CD4-positive, alpha-beta T cell treated with Interleukin-21 for 1 hour (primary cell): ENCODE measurements around the gene CMTM2.
"Not testable (repeated sequence)": the region's sequence is repeated elsewhere in the genome, so short reads cannot be mapped to it uniquely, and the experiment has no call there.

ENCODE experiments used
- DNase-seq: peaks from one replicate; pipeline ENCODE4 v3.0.0-alpha.2; 2020

CMTM2 gene

DNA sequence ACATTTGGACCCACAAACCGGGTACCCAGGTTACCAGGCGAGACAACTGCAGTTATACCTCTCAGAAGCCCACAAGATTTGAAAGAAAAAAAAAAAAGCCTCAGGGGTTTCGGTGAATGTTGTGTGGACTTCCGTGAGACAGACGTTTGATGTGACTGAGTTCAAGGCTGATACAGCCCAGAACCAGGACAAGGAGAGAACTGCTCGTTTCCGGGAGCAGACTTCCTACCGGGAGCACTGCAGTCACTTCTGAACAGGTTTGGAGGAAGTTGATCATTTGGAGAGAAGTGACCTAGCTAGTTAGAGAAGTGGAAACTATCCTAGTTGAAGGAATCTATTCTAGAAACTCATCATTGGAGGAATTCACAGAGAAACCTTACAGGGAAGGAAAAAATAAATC, 26.0 kb upstream of the CMTM2 start:
- peak; percentile 28 for DNase-seq

- no peak for DNase-seq
Measured at GRCh38 chr16:66554021-66554420, 25.2 kb upstream of the CMTM2 start.

DNA sequence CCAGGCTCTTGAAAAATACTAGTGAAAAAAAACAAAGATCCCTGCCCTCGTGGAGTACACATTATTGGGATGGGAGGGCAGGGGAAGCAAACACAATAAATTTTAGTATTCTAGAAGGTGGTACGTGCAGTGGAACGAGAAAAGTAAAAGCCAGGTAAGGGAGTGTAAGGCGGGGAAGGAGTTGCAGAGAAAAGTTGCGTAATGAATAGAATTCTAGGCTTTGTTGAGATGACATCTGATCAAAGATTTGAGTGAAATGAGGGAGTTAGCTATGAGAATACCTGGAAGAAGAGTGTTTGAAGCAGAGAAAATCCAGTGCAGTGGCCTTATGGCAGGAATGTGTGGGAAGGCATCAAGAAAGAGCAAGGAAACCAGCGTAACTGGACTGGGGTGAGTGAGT, 24.8 kb upstream of the CMTM2 start:
- DNase-seq, result no peak

- DNase-seq, result no peak
Measured at GRCh38 chr16:66560107-66560506, 19.2 kb upstream of the CMTM2 start.

GRCh38 chr16:66561381-66562080, 17.7 kb upstream of the CMTM2 start:
- peak; percentile 13 for DNase-seq

DNA sequence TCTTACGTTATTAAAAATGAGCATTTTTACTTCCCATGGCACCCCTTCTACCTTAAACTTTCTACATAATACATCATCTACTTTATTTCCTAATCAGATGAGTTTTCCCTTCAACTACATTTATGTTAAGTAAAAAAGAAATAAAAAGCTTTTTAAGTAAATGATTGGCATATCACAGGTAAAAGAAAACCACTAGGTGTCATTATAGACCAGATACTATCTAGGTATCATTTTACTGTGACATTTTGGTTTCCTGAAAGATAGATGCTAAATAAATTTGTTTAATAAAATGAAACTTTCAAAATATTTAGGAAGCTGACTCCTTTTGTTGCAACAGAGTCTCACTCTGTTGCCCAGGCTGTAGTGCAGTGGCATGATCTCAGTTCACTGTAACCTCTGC, 16.9 kb upstream of the CMTM2 start:
- peak; percentile 40 for DNase-seq

- no peak for DNase-seq
Measured at GRCh38 chr16:66562986-66563385, 16.3 kb upstream of the CMTM2 start.

GRCh38 chr16:66563574-66564334, 15.5 kb upstream of the CMTM2 start:
- no peak for DNase-seq

GRCh38 chr16:66566051-66566901, 13.0 kb upstream of the CMTM2 start, which contains the start of gene CMTM1:
Gene CMTM1 (plus strand): TSS chr16:66566439. CDS start chr16:66566514, 75 bp downstream.
- DNase-seq, result no peak

DNA sequence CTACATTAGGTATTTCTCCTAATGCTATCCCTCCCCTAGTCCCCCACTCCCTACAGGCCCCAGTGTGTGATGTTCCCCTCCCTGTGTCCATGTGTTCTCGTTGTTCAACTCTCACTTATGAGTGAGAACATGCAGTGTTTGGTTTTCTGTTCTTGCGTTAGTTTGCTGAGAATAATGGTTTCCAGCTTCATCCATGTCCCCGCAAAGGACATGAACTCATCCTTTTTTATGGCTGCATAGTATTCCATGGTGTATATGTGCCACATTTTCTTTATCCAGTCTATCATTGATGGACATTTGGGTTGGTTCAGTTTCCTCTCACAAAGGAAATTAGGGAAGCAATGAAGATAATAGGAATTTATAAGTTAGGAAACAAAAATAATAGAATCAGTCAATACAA, 12.0 kb upstream of the CMTM2 start:
- not testable (repeated sequence) for DNase-seq

- no peak for DNase-seq
Measured at GRCh38 chr16:66568355-66568754, 10.9 kb upstream of the CMTM2 start.

DNA sequence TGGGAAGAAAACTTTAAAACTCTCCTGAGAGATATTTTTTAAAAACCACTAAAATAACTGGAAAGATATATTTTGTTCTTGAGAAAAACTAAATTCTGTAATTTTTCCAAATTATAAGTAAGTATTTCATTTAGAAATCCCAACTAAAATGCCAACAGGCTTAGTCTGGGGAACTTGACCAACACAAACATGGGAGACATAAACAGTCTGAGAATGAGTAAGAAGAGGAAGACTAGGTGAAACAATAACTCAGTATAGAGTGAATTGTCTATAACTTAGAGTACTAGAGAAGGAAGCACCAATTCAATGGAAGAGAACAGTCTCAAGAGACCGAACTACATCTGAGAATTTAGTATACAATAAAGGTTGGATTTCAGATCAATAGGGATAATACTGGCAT, 10.1 kb upstream of the CMTM2 start:
- DNase-seq, result no peak

DNA sequence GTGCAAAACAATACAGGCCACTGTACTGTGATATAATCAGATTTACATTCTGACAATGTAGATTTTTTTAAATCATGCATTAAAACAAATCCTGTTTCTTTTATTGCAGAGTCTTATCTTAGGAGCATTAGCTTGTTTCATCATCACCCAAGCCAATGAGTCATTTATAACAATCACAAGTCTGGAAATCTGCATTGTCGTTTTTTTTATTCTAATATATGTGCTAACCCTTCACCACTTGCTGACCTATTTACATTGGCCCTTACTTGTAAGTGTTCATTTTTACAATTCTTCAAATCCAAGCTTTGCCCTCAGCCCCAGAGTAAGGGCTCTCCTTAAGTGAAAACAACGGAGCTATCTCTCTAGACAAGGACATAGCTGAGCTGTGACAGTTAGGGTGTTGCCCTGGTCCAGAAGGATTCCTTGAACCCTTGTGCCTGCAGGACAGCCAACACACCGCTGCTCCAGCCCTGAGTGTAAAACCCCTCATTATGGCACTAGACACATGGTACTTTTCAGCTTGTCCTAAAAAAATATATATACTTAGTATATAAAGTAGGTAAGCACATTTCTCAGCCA, 9.3 kb upstream of the CMTM2 start:
- DNase-seq, result no peak

GRCh38 chr16:66572356-66572755, 6.9 kb upstream of the CMTM2 start:
- no peak for DNase-seq

- DNase-seq, result no peak
Measured at GRCh38 chr16:66574081-66574480, 5.2 kb upstream of the CMTM2 start.

DNA sequence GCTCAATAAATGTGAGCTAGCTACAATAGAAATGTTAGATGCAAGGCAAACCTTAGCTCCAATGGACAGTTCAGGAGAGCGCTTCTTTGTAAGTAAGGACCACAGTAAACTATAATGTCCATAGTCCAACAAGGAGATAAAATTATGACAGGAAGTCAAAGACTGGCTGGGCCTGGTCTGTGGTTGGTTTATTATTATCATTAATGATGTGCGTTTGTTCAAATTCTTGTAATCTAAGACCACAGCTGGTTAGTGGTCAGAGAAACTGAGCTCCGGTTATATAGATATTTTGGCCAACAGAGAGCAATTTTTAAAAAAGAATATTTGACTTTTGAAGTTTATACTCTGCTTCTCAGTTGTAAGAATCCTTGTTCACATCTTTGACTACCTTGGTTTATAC, 4.7 kb upstream of the CMTM2 start:
- no peak for DNase-seq

DNA sequence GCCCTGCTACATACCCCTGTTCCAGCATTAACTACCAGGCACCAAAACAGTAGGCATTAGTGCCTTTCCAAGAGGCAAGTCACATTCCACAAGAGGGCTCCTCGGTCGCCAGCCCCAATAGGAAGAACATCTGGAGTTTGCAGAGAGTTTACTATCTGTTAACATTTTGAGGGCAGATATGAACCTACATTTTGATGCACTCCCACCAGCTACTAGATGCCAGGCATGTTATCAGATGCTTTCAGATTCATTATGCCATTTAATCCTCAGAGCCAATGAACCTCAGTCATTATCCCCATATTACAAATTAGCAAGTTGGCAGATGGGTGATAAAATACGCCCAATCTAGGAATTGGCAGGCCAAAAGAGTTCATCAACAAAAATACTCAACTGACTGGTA, 4.2 kb upstream of the CMTM2 start:
- DNase-seq, result no peak

DNA sequence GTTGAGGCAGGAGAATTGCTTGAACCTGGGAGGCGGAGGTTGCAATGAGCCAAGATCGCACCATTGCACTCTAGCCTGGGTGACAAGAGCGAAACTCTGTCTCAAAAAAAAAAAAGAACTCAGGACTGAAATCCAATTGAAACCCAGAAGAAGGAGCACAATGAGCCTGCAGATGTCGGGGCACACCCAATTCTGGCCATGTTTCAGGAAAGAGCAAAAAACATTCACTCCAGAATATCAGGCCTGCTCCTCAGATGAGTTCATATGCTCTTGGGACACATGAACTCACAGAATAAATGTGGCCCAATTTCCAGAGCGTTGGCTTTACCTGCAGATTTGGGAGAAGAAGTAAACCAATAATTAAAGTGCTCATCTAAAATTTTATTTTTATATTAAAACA, 3.0 kb upstream of the CMTM2 start:
- no peak for DNase-seq

DNA sequence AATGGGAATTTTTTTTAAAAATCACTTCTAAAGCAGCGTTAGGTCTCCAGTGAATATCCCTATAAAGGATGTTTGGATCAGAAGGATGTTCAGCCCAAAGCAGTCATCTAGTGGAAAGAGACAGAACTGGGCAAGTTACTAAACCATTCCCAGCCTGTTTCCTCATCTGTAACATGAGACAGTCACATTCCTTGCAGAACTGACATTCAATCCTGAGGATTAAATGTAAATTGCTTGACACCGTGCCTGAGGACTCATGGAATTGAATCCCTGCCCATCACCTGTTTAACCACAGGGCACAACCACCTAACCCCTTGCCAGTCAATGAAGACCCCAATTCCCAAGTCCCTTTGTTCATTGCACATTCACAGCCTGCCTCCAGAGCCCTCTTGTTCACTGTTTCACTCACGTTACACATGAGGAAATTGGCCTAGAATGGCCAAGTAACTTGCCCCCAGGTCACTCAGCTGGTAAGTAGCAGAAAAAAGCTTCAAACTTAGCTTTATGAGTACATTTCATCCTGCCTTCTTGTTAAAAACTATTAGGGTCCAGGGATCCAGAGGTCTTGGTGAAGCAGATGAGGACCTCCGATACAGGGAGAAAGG, 1.4 kb downstream of the CMTM2 start:
- no peak for DNase-seq

DNA sequence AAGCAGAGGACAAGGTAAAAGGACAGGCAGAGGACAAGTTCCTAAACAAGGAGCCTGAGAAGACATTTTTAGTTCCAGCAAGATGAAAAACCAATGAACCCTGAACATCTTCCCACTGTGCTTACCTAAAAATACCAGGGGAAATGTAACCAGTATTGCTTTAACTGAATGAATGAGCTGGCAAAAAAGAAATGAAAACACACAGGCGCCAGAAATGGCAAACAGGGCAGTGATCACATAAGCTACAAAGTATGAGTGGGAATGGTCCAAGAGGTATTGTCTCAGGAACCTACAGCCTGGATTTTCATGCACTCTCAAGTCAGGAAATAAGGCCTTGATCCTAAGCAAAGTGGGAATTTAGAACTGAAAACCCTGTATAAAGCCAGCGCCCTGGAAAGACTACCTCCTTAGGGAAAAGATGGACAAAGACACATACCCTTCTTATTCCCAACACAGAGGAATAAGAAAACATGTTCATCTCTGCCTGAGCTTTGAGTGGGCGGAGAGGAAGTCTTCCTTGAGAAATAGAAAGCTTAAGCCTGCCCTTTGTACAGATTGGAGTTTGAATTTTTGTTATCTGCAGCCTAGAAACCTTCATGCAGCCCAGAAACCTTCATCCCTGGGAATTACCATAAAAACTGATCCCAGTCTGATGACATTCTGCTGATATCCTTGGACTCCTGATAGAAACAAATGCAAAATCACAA, 2.1 kb downstream of the CMTM2 start:
- no peak for DNase-seq

DNA sequence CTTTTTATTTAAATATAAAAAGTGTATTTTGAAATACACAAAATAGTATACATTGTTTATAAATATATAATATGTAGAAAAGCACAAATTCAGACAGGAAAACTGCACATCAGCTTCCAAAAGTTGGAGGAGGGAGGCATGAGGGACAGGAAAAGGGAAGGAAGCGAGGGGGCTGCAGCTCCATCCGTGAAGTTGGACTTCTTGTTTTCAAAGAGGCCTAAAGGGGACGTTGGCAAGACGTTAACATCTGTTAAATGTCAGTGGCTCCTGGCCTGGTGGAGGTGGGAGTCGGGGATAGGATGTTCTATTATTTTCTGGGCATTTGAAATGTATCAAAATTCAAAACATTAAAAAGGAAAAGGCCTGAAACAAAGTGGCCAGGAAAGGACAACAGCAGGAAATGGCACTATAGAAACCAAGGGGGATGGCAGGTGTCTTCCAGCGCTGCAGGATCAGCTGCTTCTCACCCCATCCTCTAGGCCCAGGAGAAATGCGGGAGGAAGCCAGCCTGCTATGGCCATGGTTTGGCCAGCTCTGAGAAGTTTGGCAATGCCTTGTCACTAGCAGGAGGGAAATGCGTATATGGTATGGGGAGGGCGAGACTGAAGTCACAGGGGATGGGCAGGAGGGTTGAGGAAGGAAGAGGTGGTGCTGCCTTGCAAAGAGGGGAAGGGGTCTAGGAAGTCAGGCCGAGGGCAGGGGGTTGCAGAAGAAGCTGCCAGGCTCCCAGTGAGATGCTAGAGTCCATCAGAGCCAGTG, 6.4 kb downstream of the CMTM2 start:
- no peak for DNase-seq
